MV-4-11 (cell line): ENCODE measurements around the gene NDEL1.
A peak's percentile ranks its signal among the peaks of the same experiment; 100 is the strongest.
"Not testable (repeated sequence)": the region's sequence is repeated elsewhere in the genome, so short reads cannot be mapped to it uniquely, and the experiment has no call there.

ENCODE experiments used
- DNase-seq: peaks from one replicate; lab custom pipeline; 2025; lab: John Stamatoyannopoulos, UW

Gene NDEL1, protein sequence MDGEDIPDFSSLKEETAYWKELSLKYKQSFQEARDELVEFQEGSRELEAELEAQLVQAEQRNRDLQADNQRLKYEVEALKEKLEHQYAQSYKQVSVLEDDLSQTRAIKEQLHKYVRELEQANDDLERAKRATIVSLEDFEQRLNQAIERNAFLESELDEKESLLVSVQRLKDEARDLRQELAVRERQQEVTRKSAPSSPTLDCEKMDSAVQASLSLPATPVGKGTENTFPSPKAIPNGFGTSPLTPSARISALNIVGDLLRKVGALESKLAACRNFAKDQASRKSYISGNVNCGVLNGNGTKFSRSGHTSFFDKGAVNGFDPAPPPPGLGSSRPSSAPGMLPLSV

DNA sequence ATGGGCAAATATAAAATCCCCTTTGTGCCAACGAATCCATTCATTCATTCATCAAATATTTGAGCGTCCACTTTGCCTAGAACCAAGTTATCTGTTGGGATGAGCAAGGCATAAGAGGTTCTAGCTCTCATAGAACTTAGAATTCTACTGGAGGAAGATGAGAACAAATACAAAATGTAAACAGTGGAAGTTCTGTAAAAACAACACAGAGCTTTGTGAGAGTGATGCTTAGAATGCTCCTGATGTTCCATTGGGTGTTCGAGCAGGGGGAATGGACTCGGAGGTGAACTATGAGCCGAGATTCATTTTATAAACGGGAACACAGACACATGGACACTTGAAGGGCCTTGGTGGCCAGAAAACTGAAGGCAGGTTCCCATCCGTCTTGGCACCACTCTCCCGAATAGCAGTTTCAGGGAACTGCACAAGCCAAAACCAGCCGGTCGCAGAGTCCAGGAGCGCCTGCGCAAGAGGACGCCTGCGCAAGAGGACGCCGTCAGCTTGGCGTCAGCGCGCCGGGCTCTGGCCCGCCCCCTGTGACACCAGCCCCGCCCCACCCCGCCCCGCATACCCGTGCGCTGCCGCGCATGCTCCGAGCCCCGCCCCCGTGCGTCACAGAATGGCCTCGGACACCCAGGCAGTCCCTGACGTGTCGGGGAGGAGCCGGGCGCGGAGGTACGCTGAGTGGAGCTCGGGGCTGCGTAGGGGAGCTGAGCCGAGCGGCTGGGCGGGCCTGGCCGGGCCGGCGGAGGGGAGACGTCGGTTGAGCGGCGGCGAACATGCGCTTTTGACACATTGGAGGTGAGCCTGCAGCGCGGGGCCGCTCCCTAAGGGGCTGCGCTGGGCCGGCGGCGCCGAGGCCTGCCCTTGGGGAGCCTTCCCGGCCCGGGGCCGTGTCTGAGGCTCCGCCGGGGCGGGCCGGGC lies at the start of gene NDEL1:
TSS of gene NDEL1 (plus strand) at position 640 of the 924 bp plus-strand sequence. CDS start 8,388 bp downstream, outside the sequence.
- peak; percentile 94 for DNase-seq

DNA sequence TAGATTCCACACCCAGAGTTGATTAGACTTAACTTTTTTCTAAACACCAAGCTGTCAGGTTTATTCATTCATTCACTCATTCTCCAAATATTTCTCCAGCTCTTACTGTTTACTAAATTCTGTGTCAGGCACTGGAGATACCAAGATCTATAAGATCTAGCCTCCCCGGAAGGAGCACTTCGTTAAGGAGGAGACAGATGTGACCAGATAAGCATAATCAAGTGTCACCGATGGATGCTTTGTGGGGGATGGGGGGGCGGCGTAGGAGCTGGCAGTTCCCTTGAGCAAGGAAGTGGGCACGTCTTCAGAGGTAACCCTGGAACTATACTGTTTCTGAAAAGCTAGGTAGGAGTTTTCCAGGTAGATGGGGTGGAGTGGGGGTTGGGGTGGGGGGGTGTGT lies 48.8 kb upstream of the NDEL1 start:
- no peak for DNase-seq

- DNase-seq: no peak
Measured at GRCh38 chr17:8387914-8388651, 47.6 kb upstream of the NDEL1 start.

- DNase-seq: no peak
Measured at GRCh38 chr17:8391711-8392110, 44.0 kb upstream of the NDEL1 start.

GRCh38 chr17:8392274-8392673 lies 43.4 kb upstream of the NDEL1 start:
- no peak for DNase-seq

DNA sequence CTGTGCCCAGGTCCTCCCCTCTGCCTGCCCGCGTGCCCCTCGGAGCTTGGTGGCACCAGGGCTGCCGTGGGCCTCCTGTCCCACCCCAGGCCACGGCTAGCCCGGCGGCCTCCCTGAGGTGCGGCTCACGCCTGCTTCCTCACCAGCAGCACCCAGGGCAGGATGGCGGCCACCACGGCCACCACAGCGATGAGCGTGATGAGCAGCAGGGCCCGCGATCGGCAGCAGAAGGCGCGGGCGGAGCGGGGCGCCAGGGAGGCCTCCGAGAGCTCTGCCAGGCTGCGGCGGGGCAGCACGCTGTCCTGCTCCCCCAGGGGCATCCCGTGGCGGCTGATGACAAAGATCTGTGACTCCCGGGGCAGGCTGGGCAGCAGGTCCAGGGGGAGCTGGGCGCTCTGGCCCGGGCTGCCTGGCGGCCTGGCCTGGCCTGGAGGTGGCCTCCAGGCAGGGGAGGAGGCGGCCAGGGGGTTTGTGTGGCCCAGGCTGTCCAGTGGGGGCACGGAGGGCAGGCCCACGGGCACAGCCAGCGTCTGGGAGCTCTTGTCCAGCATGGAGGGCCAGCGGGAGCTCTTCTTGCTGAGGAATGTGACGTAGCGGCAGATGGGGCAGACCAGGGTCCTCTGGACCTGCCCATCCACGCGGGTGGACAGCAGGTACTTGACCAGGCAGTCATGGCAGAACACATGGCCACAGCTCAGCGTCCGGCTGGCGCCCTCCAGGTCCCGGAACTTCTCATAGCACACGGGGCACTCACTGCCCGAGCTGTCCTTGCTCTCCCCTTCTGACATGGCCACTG lies 42.8 kb upstream of the NDEL1 start:
- no peak for DNase-seq

- no peak for DNase-seq
Measured at GRCh38 chr17:8393470-8394231, 42.0 kb upstream of the NDEL1 start.

GRCh38 chr17:8394497-8394896 lies 41.2 kb upstream of the NDEL1 start:
- DNase-seq: not testable (repeated sequence)

DNA sequence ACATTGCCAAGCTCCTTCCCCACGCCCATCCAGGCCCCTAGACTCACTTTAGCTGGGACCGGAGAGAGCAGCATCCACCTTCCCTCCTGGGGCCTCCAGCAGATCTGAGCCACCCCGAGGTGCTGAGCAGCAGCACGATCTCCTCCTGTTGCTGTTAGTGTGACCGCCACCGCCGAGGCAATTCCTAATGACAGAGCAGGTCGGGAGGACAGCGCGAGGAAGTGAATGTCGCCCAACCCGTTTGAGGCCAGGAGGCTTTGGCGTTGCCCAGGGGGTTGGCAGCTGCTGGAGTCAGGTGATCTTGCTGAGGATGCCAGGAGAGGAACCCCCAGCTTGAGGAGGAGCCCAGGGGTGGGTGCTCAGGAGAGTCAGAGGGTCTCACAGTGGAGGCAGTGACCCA lies 38.0 kb upstream of the NDEL1 start, which contains the start of gene RNF222:
TSS of gene RNF222 (minus strand) at position 192 of the 400 bp plus-strand sequence. CDS start 4,366 bp downstream, outside the sequence.
- no peak for DNase-seq

DNA sequence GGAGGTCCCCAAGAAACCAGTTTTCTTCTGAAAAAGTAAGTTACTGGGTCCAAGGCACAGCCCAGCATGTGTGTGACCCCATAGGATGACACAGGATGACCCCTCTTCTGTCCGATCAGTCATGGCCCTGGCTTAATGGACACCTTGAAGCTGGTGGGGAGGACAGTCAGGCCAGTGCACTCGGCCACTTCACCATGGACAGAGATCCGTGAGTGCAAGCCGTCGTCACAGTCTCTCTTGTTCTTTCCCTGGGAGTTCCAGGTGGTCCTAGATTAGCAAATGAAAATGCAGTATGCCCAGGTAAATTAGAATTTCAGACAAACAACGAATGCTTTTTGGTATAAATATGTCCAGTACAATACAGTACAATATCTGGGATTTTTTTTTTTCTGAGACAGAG lies 36.7 kb upstream of the NDEL1 start:
- no peak for DNase-seq

DNA sequence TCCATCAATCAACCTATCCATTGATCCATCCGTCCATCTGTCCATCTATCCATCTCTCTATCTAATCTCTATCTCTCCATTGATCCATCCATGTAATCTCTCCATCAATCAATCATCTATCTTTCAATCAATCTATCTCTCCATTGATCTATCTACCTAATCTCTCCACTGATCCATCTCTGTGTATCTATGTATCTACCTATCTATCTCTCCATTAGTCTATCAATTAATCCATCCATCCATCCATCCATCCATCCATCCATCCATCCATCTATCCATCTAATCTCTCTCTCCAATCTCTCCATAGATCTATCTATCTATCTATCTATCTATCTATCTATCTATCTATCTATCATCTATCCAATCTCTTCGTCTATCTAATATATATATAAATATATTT lies 34.6 kb upstream of the NDEL1 start:
- no peak for DNase-seq

- DNase-seq: no peak
Measured at GRCh38 chr17:8402921-8403536, 32.7 kb upstream of the NDEL1 start.

- DNase-seq: no peak
Measured at GRCh38 chr17:8405499-8406016, 30.1 kb upstream of the NDEL1 start.

DNA sequence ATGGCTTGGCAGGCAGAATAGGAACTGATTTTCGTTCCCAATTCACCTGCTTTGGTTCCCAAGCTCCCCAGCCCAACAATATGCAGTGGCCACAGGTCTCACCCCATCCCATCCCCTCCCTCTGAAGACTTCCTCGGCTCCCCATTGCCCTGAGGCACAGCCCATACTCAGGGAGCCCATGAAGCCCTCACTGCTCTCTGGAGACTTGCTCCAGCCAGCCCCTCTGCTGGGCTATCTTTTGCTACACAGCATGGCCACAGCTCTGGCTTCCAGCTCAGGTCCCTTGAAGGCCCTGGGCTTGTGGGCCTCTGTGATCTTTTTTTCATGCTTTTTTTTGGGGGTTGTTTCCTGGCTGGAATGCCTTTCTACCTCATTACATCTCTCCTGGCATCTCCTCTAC lies 29.5 kb upstream of the NDEL1 start:
- DNase-seq: no peak

- no peak for DNase-seq
Measured at GRCh38 chr17:8408371-8408770, 27.3 kb upstream of the NDEL1 start.

DNA sequence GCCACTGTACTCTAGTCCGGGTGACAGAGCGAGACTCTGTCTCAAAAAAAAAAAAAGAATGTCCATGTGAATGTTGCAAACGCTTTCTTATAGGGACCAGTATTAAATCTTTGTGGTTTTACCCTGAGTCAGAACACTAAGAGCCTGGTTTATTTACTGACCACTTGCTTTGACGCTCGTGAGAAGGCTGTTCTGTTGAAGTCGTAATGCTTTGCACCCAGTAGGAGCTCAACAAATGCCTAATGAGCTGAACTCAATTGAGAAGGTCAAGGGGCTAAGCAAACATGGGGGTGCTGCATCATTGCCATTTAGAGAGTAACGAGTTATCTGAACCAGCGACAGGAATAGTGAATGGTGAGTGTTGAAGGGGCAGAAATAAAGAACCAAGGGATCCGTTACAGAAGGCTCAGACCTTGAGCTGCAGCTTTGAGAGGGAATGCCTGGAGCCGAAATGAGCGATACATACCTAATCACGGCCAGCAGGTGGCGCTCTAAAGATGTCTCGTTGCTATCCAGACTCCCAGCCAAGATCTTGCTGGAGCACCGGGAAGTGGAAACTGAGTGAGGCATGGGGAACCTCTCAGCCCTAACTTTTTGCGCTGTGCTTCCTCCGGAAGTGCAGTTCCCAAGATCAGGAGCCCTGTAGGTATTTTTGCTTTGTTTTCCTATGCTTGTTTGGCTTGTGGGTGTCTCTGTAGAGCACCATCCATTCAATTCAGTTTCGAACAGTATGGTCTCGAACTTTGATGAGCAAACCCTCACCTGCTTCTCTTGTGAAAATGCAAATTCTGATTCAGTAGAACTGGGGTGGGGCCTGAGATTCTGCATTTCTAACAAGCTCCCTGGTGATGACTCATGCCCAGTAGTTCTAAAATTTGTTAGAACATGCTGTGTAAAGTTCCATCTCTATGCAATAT lies 25.5 kb upstream of the NDEL1 start:
- peak; percentile 70 for DNase-seq

DNA sequence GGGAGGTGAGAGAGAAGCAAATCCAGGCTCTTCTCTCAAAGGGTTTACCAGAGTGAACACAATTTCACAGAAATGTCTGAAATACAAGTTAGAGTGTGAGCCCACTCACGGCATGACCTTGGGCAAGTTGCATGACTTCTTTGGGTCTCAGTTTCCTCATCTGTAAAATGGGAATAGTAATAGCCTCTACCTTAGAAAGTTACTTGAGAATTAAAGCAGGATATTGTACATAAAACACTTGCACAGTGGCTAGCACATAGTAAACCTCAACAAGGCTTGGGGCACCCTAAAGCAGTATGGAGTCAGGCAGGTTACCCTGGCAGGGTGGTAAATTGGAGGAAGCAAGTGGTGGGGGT lies 24.8 kb upstream of the NDEL1 start:
- no peak for DNase-seq

DNA sequence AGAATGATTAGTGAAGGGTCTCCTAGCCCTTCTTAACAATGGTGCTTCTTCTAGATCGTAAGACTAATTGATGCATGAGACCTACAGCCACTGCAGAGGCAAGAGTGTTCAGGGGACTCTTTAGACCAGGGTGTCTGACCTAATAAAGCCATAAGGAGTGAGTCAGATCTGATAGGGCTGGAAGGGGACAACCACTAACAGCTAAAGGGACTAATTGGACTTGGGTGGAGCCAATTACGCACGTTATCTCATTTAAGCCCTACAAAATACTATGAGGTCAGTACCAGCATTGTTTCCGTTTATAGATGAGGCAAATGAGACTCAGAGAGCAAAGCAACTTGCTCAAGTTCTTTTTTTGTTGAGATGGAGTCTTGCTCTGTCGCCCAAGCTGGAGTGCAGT lies 23.6 kb upstream of the NDEL1 start:
- no peak for DNase-seq

- DNase-seq: no peak
Measured at GRCh38 chr17:8413328-8413727, 22.4 kb upstream of the NDEL1 start.
